Psoas muscle (tissue), 8 donors: Measurements from ENCODE around the gene CTNNA1. TPM values are rescaled to one million over a fixed set of nuclear protein-coding genes. Genes with fewer than 3 reads are reported as not detected.
A peak's percentile ranks its signal among the peaks of the same experiment; 100 is the strongest.

Experiments used
- ATAC-seq, 4 donors: fragments of 200-7000 bp; cut with Tn5 transposase; one replicate each; pipeline ENCODE4 v1.9.1; 2020; ENCODE audit warnings: moderate library complexity in 3 of 4, mild to moderate bottlenecking in 2 of 4
- DNase-seq, 2 donors: peaks; one replicate each; pipeline ENCODE4 v3.0.0-alpha.2; 2020
- H3K27ac ChIP-seq: fragments of 200-600 bp; one replicate; pipeline ENCODE4 v1.8.0; 2022
- H3K27me3 ChIP-seq, 3 donors: fragments of 200-600 bp in 1 of 3; one replicate each; pipeline versions ENCODE4 v1.6.1 to v1.8.0; 2013 to 2022; ENCODE audit warnings: low read length in 2 of 3, mild to moderate bottlenecking in 2 of 3, moderate library complexity in 1 of 3; ENCODE audit not compliant: insufficient read depth in 3 of 3
- H3K36me3 ChIP-seq, 2 donors: fragments of 200-600 bp in 1 of 2; one replicate each; pipeline versions ENCODE4 v1.6.1 to v1.8.0; 2013 to 2022; ENCODE audit warnings: low read depth in 1 of 2, mild to moderate bottlenecking in 1 of 2, moderate library complexity in 1 of 2; ENCODE audit not compliant: insufficient read depth in 1 of 2
- H3K4me1 ChIP-seq: fragments of 200-600 bp; one replicate; pipeline ENCODE4 v1.8.0; 2022
- H3K4me3 ChIP-seq: fragments of 200-600 bp; one replicate; pipeline ENCODE4 v1.8.0; 2022; ENCODE audit warnings: mild to moderate bottlenecking
- H3K9me3 ChIP-seq: fragments of 200-600 bp; one replicate; pipeline ENCODE4 v1.8.0; 2022
- WGBS, 3 donors: extraction: QIAGEN DNeasy Blood & Tissue Kit; methylation state at CpG; one replicate each; pipeline versions ENCODE4 v1.1.6 to v1.1.7; 2013; 5-methylcytosine and 5-hydroxymethylcytosine counted together
- intact Hi-C, 2 donors: fragments of 100-400 bp; cut with DNase I; formaldehyde crosslinking; loops; one replicate each; pipeline versions ENCODE4 v1.11.0 to v1.14.2; 2022
- polyA plus RNA-seq, 3 donors: library from polyadenylated mRNA; stranded (reverse); fragments of 200-250 nt; gene quantifications; one replicate each; pipeline ENCODE4 v1.2.3, GENCODE V29; 2013
- total RNA-seq, 4 donors: library from RNA; stranded (reverse); fragmentation: NEBNext Ultra II Directional in 2 of 4; extraction: Animal tissue kit (Norgen Biotek cat#: 25700) in 2 of 4; gene quantifications; one replicate each; pipeline versions ENCODE4 v1.2.1 to v1.2.4, GENCODE V29; 2021 to 2023
- TF ChIP-seq, protein P1 (sequence below): fragments of 200-600 bp; IDR thresholded peaks from one replicate; pipeline ENCODE4 v1.8.0; 2022; ENCODE audit warnings: antibody characterized with exemption
- donor health status: healthy with polysubstance abuse.
- donor health status: DM: no; HTN: no; CAD: no; lungs with moderate emphysema.
- donor health status: Bipolar disorder and iron deficiency.
- donor health status: healthy.
- donor health status: DM: yes; HTN: yes; CAD: no.
- donor health status: DM: no; HTN: no; CAD: no.
- donor health status: DM: no; HTN: no; CAD: no.
- donor health status: DM: yes; HTN: yes; CAD: no.

Gene CTNNA1
- total and polyA plus RNA-seq, 7 donors: 58.8 to 162 (median 99.3) TPM

DNA sequence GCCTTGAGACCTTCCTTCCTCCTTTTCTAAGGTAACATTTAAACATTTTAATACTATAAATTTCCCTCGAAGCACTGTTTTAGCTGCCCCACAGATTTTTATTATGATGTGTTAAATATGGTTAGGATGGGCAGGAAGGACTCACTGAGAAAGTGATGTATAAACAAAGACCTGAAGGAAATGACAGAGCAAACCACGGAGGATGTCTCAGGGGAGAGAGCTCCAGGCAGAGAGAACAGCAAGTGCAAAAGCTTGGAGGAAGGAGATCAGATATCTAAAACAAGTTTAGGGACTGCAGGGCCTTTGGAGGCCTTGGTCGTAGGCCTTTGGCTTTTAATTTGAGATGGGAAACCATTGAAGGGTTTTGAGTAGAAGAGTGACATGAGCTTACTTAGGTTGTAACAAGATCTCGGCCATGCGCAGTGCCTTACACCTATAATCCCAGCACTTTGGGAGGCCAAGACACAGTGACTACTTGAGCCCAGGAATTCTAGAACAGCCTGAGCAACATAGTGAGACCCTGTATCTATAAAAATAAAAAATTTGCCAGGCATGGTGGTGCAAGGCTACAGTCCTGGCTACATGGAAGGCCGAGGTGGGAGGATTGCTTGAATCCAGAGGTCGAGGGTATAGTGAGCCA, 157.4 kb downstream of the CTNNA1 start:
- Histone ChIP-seq H3K27me3 (no peaks in the 10 kb centered on the region), H3K4me3 (no peak overlapping the region), H3K36me3 (peaks cover 0 to 36% of the 10 kb centered on the region in 2 donors), H3K27ac (no peak overlapping the region), H3K9me3 (no peaks in the 10 kb centered on the region), H3K4me1 (no peaks in the 10 kb centered on the region)
- ATAC-seq (peak in 3 of 4 donors; percentile 44 to 53 (median 52)), DNase-seq (no peak)
- TF ChIP-seq, protein P1, sequence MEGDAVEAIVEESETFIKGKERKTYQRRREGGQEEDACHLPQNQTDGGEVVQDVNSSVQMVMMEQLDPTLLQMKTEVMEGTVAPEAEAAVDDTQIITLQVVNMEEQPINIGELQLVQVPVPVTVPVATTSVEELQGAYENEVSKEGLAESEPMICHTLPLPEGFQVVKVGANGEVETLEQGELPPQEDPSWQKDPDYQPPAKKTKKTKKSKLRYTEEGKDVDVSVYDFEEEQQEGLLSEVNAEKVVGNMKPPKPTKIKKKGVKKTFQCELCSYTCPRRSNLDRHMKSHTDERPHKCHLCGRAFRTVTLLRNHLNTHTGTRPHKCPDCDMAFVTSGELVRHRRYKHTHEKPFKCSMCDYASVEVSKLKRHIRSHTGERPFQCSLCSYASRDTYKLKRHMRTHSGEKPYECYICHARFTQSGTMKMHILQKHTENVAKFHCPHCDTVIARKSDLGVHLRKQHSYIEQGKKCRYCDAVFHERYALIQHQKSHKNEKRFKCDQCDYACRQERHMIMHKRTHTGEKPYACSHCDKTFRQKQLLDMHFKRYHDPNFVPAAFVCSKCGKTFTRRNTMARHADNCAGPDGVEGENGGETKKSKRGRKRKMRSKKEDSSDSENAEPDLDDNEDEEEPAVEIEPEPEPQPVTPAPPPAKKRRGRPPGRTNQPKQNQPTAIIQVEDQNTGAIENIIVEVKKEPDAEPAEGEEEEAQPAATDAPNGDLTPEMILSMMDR: no peak
- 69 to 86% (median 79%) methylated on average over 7 of the region's 7 CpGs for WGBS, 3 donors
- intact Hi-C loops: no loop called here

DNA sequence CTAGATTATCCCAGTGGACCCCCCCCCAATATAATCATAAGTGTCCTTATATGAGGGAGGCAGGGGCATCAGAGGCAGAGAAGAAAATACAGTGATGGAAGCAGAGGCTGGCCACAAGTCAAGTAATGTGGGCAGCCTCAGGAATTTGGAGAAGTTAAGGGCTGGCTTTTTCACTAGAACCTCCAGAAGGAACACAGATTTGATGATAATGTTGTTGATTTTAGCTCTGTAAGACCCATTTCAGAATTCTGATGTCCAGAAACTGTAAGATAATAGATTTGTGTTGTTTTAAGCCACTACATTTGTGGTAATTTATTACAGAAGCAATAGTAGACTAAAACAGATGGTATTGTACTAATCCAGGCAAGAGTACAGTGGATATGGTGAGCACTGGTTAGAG, 158.2 kb downstream of the CTNNA1 start:
- no peaks in the 10 kb centered on the region for H3K4me1 ChIP-seq
- no peaks in the 10 kb centered on the region for H3K27me3 ChIP-seq
- no peaks in the 10 kb centered on the region for H3K9me3 ChIP-seq
- no peak overlapping the region for H3K4me3 ChIP-seq
- DNase-seq (no peak), ATAC-seq (no peak)
- TF ChIP-seq, protein P1: no peak
- intact Hi-C loops: no loop called here
- no peak overlapping the region for H3K27ac ChIP-seq
- peaks cover 0 to 30% of the 10 kb centered on the region in 2 donors for H3K36me3 ChIP-seq

DNA sequence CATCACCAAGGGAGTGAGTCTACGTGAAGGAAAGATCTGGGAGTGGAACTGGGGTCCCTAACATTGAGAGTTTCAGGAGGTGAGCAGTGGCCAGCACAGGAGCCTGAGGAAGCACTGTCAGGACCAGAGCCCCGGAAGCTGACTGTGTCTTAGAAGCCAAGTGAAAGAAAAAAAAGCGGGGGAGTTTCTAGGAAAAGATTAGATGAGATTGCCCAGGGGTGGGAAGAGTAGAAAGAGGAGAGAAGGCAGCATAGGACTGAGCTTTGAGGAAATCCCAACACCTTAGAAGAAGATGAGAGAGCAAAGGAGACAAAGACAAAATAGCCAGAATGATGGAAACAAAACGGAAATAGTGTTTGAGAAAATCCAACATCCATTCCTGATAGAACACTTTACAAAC, 158.9 kb downstream of the CTNNA1 start:
- Histone ChIP-seq H3K36me3 (peaks cover 0 to 24% of the 10 kb centered on the region in 2 donors), H3K9me3 (no peaks in the 10 kb centered on the region), H3K27ac (no peak overlapping the region), H3K4me3 (no peak overlapping the region), H3K4me1 (no peaks in the 10 kb centered on the region), H3K27me3 (no peaks in the 10 kb centered on the region)
- WGBS, 3 donors: 83 to 94% (median 88%) methylated on average over 4 of the region's 4 CpGs
- ATAC-seq (no peak), DNase-seq (no peak)
- TF ChIP-seq, protein P1: no peak
- intact Hi-C loops: no loop called here

DNA sequence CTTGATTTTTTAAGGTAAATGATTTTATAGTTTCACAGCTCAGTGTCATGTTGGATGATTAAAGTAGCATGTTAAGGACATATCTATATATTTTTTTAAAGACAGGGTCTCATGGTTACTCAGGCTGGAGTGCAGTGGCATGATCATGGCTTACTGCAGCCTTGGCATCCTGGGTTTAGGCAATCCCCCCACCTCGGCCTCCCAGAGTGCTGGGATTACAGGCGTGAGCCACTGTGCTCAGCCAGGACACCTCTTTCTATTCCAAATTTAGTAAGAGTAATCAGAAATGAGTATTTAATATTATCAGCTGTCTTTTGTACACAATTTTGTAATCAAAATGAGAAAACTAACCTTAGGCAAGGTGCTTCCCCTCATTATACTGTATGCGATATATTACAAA, 160.5 kb downstream of the CTNNA1 start:
- Histone ChIP-seq H3K4me3 (no peak overlapping the region), H3K27ac (no peak overlapping the region), H3K36me3 (peaks cover 0 to 19% of the 10 kb centered on the region in 2 donors), H3K4me1 (no peaks in the 10 kb centered on the region), H3K9me3 (no peaks in the 10 kb centered on the region), H3K27me3 (no peaks in the 10 kb centered on the region)
- DNase-seq (no peak), ATAC-seq (no peak)
- TF ChIP-seq, protein P1: no peak
- 83 to 97% (median 88%) methylated on average over 3 of the region's 3 CpGs for WGBS, 3 donors
- intact Hi-C loops: no loop called here

DNA sequence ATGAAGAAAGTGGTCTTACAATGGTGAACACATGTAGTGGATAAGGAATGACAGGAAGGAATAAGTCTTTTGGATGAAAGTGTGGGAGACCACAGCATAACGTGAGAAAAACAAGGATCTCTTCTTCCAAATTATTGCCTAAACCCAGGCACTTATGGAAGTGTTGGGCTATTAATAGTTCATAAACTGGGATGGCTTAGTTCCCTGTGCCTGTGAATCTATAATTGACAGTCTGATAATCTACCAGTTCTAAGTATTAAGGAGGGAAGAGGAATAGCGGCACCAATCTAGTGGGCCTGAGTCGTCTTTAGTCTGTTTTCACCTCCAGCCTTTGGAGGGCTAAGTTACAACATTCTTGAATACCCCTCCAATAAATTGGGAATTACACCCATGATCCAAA, 161.1 kb downstream of the CTNNA1 start:
- WGBS, 3 donors: 42 to 73% (median 47%) methylated on average over 3 of the region's 3 CpGs
- H3K4me1 ChIP-seq: no peaks in the 10 kb centered on the region
- H3K36me3 ChIP-seq: peaks cover 0 to 16% of the 10 kb centered on the region in 2 donors
- no peak overlapping the region for H3K4me3 ChIP-seq
- H3K27ac ChIP-seq: no peak overlapping the region
- H3K27me3 ChIP-seq: no peaks in the 10 kb centered on the region
- intact Hi-C loops: no loop called here
- no peaks in the 10 kb centered on the region for H3K9me3 ChIP-seq
- ATAC-seq (no peak), DNase-seq (no peak)
- TF ChIP-seq, protein P1: no peak
